K562 (cell line): ENCODE results near the gene SHF. TPM values are rescaled to one million over a fixed set of nuclear protein-coding genes. Genes with fewer than 3 reads are reported as not detected.

ENCODE experiments used
- ATAC-seq: fragments of 200-7000 bp; cut with Tn5 transposase; 3 replicates; pipeline ENCODE4 v1.9.1; 2020; ENCODE audit warnings: moderate library complexity
- BruUV-seq: library from RNA; stranded (reverse); fragments of 400-500 nt; replicated peaks from 2 replicates; lab custom pipeline; 2021; lab: Mats Ljungman, UMichigan
- CTCF ChIA-PET: fragments of 300-600 bp; formaldehyde crosslinking; extraction: SDS; loops from one replicate; lab custom pipeline; 2021; ENCODE audit warnings: low intra/inter-chr PET ratio; lab: Yijun Ruan, JAX
- POLR2A ChIA-PET: fragments of 300-600, 350-650 bp; sonication (Branson Sonifier 250); formaldehyde crosslinking; extraction: SDS; loops from one replicate; lab custom pipeline; 2021; ENCODE audit warnings: antibody characterized with exemption, inconsistent platforms; lab: Yijun Ruan, JAX
- DNase-seq, 4 experiments: peaks; one replicate each; pipeline versions ENCODE4 v3.0.0 to v3.0.0-alpha.2; 2011 to 2018; ENCODE audit warnings: low spot score in 3 of 4, mixed read lengths in 3 of 4; ENCODE audit errors: extremely low read depth in 1 of 4
- FAIRE-seq: peaks from 2 replicates; lab custom pipeline; 2011; peaks lifted over from hg19 to GRCh38; lab: Jason Lieb, UNC
- H2AFZ ChIP-seq: 2 replicates; pipeline ENCODE4 v1.6.0; 2011; ENCODE audit warnings: low read depth, low read length, control low read depth, inconsistent platforms
- H3K27ac ChIP-seq: fragments of 200-600 bp; 3 replicates; pipeline ENCODE4 v1.8.0; 2011; ENCODE audit warnings: low read depth, mild to moderate bottlenecking, control low read depth, inconsistent platforms, low read length, moderate library complexity, mixed read lengths; ENCODE audit errors: extremely low read depth
- H3K27me3 ChIP-seq, 2 experiments: fragments of 300-600 bp in 1 of 2; 2 replicates in 1 of 2; 3 replicates in 1 of 2; pipeline versions ENCODE4 v1.6.0 to v1.8.0; 2011; ENCODE audit warnings: inconsistent platforms in 2 of 2, low read length in 2 of 2, mild to moderate bottlenecking in 1 of 2, mixed read lengths in 1 of 2, moderate library complexity in 1 of 2; ENCODE audit not compliant: control insufficient read depth in 2 of 2, insufficient read depth in 2 of 2
- H3K36me3 ChIP-seq: fragments of 300-600 bp; 3 replicates; pipeline ENCODE4 v1.8.0; 2011; ENCODE audit warnings: mild to moderate bottlenecking, low read length, inconsistent platforms; ENCODE audit not compliant: control insufficient read depth, insufficient read depth
- H3K4me1 ChIP-seq, 2 experiments: fragments of 200-600 bp in 1 of 2; replicated peaks in 1 of 2; 2 replicates in 1 of 2; 3 replicates in 1 of 2; pipeline versions ENCODE4 v1.5.1 to v1.8.0; 2011; ENCODE audit warnings: inconsistent platforms in 2 of 2, low read length in 2 of 2, mild to moderate bottlenecking in 1 of 2, mixed read lengths in 1 of 2, moderate library complexity in 1 of 2; ENCODE audit not compliant: control insufficient read depth in 2 of 2, insufficient read depth in 2 of 2
- H3K4me2 ChIP-seq: 2 replicates; pipeline ENCODE4 v1.6.1; 2011; ENCODE audit warnings: low read length, control low read depth, inconsistent platforms, mixed read lengths; ENCODE audit not compliant: insufficient read depth
- H3K4me3 ChIP-seq: fragments of 200-600 bp; sonication (generic), shearing (Covaris generic); 2 replicates; pipeline ENCODE4 v1.5.1; 2016; ENCODE audit warnings: control low read depth, inconsistent platforms
- H3K79me2 ChIP-seq: fragments of 200-600 bp; 3 replicates; pipeline ENCODE4 v1.8.0; 2011; ENCODE audit warnings: low read length, inconsistent platforms; ENCODE audit not compliant: control insufficient read depth, insufficient read depth
- H3K9ac ChIP-seq, 2 experiments: 2 replicates each; pipeline versions ENCODE4 v1.6.0 to v1.6.1; 2011; ENCODE audit warnings: low read depth in 2 of 2, low read length in 2 of 2, control low read depth in 1 of 2, inconsistent platforms in 1 of 2, mild to moderate bottlenecking in 1 of 2, mixed read lengths in 1 of 2; ENCODE audit not compliant: insufficient read depth in 1 of 2
- H3K9me1 ChIP-seq: one replicate; pipeline ENCODE4 v1.6.0; 2011; ENCODE audit warnings: inconsistent platforms, mild to moderate bottlenecking, low read length, moderate library complexity; ENCODE audit not compliant: control insufficient read depth, insufficient read depth
- H3K9me3 ChIP-seq: replicated peaks from 2 replicates; pipeline ENCODE4 v1.5.1; 2011; ENCODE audit warnings: low read depth, low read length, inconsistent platforms; ENCODE audit not compliant: control insufficient read depth, insufficient read depth
- H4K20me1 ChIP-seq: replicated peaks from 2 replicates; pipeline ENCODE4 v1.6.1; 2011; ENCODE audit warnings: low read length, inconsistent platforms, mixed read lengths; ENCODE audit not compliant: control insufficient read depth, insufficient read depth
- CBX5 ChIP-seq: IDR thresholded peaks from 2 replicates; pipeline ENCODE4 v1.6.1; 2014; ENCODE audit warnings: low read depth, borderline replicate concordance
- GATA2 ChIP-seq: sonication (generic); formaldehyde crosslinking; IDR thresholded peaks from 2 replicates; pipeline ENCODE4 v1.4.0; 2020; ENCODE audit warnings: mild to moderate bottlenecking, missing genetic modification reagents
- PCBP2 ChIP-seq: fragments of 200-400 bp; formaldehyde crosslinking; IDR thresholded peaks from 2 replicates; pipeline ENCODE4 v1.6.1; 2018; ENCODE audit warnings: low read length, low read depth, mild to moderate bottlenecking, moderate library complexity; ENCODE audit not compliant: poor library complexity, severe bottlenecking
- POLR3A ChIP-seq: IDR thresholded peaks from 2 replicates; pipeline ENCODE4 v1.6.1; 2011; ENCODE audit warnings: borderline replicate concordance, mild to moderate bottlenecking, moderate library complexity; ENCODE audit not compliant: insufficient read length, insufficient read depth; ENCODE audit errors: extremely low read depth
- WGBS: fragments of 100-300 bp; shearing (Covaris generic); methylation state at CpG from one replicate; pipeline ENCODE4 v1.1.6; 2016; ENCODE audit warnings: low coverage, mixed read lengths; ENCODE audit not compliant: insufficient coverage; ENCODE audit errors: missing lambda C conversion rate; 5-methylcytosine and 5-hydroxymethylcytosine counted together
- in situ Hi-C: fragments of 300-500 bp; cut with MboI; formaldehyde crosslinking; loops from 4 replicates; pipeline ENCODE4 v1.15.0; 2018; ENCODE audit warnings: inconsistent platforms, mixed read lengths
- intact Hi-C: fragments of 100-400 bp; cut with micrococcal nuclease; formaldehyde crosslinking; loops from 2 replicates; pipeline ENCODE4 v1.14.2; 2022
- polyA plus RNA-seq, 8 experiments: library from polyadenylated mRNA; depleted of rRNA in 4 of 8; stranded (reverse) in 5 of 8; unstranded in 3 of 8; fragments of >200 nt; fragmentation: Nextera tagmentation in 2 of 8; fragmentation: Illumina TruSeq in 1 of 8; extraction: Ambion mirVana in 2 of 8; extraction: Trizol in 1 of 8; gene quantifications; 2 replicates each; pipeline versions ENCODE4 v1.2.1 to v1.2.3, GENCODE V29; 2011 to 2014; ENCODE audit warnings: inconsistent platforms in 1 of 8, missing spikeins in 1 of 8
- total RNA-seq, 7 experiments: library from RNA; depleted of rRNA in 6 of 7; stranded (reverse); fragments of >200 nt in 6 of 7; fragmentation: Illumina TruSeq in 2 of 7; extraction: Trizol in 2 of 7; gene quantifications; 2 replicates each; pipeline versions ENCODE4 v1.2.1 to v1.2.3, GENCODE V29; 2011 to 2021; ENCODE audit warnings: low replicate concordance in 1 of 7
- TF ChIP-seq, protein P1 (sequence below): fragments of 450-650 bp; IDR thresholded peaks from 2 replicates; pipeline ENCODE4 v1.6.1; 2017; ENCODE audit warnings: antibody characterized with exemption, mild to moderate bottlenecking
- TF ChIP-seq, protein P2 (sequence below): fragments of 450-650 bp; IDR thresholded peaks from 2 replicates; pipeline ENCODE4 v1.6.1; 2016; ENCODE audit warnings: low read depth, mild to moderate bottlenecking, moderate library complexity

SHF gene
- total and polyA plus RNA-seq, 9 of the 15 experiments (the other 6 are each of a cell fraction or from before 2014, with no cell fraction given), result 0.51 to 2.2 (median 0.85) TPM; not detected in 2

DNA sequence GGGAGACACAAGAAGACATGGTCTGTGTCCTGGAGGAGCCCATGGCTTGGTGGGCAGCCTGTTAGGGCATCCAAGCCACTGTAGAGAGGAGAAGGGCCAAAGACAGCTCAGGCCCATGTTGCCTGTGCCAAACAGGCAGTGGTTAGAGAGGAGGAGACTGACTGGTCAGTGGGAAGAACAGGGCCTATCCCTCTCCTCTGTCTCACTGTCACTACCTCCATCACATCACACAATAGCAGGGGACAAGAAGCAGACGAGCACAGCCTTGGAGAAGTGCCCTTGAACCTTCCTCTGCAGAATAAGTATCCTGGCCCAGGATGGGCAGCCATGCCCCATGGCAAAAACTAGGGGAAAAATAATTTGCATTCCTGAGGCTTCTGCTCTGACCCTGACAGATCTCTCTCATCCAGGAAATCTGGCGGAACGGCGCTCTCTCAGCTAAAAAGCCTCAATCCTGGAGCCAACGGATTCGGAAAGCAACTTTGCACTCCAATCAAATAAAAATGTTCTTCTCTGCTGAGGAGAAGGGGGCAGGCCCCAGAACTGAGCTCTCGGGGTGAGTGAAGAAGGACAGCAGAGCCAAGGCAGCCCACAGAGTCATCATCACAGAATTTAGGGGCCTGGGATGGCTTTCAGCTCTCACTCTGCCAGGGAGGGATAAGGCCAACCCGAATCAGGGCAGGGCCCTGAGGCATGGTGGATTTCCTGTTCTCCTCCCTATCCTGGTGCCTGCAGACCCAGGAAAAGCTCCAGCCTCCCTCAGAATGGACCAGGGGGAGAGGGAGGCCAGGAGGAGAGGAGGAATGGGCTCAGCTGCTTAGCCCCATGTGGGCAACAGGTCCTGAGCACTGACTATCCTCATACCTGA is 1.6 kb downstream of the SHF start:
- ATAC-seq (no peak), FAIRE-seq (no peak), DNase-seq (no peak)
- H3K4me3 ChIP-seq, result no peak overlapping the region
- ChIA-PET POLR2A (interaction anchor here (0.7 to 1.5 kb wide), 5 partner anchors 9 to 29 kb away, joined by 3 to 5 read pairs (median 3); no protein-coding TSS in a partner anchor), CTCF (no interaction called here)
- H3K27ac ChIP-seq, result no peak overlapping the region
- H3K79me2 ChIP-seq, result no peaks in the 10 kb centered on the region
- no peaks in the 10 kb centered on the region for H3K36me3 ChIP-seq
- H3K4me2 ChIP-seq, result no peak overlapping the region
- BruUV-seq, result no TSS peak
- no peak overlapping the region for H2AFZ ChIP-seq
- no peaks in the 10 kb centered on the region for H3K27me3 ChIP-seq
- no peak overlapping the region for H3K9ac ChIP-seq
- no peaks in the 10 kb centered on the region for H4K20me1 ChIP-seq
- in situ Hi-C loops, result loop anchor here (25.0 kb wide), 1 partner anchor 426 kb away; no protein-coding TSS in a partner anchor
- no peaks in the 10 kb centered on the region for H3K9me1 ChIP-seq
- intact Hi-C loops, result no loop called here
- TF ChIP-seq, protein P1, sequence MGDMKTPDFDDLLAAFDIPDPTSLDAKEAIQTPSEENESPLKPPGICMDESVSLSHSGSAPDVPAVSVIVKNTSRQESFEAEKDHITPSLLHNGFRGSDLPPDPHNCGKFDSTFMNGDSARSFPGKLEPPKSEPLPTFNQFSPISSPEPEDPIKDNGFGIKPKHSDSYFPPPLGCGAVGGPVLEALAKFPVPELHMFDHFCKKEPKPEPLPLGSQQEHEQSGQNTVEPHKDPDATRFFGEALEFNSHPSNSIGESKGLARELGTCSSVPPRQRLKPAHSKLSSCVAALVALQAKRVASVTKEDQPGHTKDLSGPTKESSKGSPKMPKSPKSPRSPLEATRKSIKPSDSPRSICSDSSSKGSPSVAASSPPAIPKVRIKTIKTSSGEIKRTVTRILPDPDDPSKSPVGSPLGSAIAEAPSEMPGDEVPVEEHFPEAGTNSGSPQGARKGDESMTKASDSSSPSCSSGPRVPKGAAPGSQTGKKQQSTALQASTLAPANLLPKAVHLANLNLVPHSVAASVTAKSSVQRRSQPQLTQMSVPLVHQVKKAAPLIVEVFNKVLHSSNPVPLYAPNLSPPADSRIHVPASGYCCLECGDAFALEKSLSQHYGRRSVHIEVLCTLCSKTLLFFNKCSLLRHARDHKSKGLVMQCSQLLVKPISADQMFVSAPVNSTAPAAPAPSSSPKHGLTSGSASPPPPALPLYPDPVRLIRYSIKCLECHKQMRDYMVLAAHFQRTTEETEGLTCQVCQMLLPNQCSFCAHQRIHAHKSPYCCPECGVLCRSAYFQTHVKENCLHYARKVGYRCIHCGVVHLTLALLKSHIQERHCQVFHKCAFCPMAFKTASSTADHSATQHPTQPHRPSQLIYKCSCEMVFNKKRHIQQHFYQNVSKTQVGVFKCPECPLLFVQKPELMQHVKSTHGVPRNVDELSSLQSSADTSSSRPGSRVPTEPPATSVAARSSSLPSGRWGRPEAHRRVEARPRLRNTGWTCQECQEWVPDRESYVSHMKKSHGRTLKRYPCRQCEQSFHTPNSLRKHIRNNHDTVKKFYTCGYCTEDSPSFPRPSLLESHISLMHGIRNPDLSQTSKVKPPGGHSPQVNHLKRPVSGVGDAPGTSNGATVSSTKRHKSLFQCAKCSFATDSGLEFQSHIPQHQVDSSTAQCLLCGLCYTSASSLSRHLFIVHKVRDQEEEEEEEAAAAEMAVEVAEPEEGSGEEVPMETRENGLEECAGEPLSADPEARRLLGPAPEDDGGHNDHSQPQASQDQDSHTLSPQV, result no peak
- TF ChIP-seq CBX5, result no peak
- TF ChIP-seq, protein P2, sequence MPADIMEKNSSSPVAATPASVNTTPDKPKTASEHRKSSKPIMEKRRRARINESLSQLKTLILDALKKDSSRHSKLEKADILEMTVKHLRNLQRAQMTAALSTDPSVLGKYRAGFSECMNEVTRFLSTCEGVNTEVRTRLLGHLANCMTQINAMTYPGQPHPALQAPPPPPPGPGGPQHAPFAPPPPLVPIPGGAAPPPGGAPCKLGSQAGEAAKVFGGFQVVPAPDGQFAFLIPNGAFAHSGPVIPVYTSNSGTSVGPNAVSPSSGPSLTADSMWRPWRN, result no peak
- no peak for TF ChIP-seq GATA2 (CRISPR knock-in tag)
- TF ChIP-seq POLR3A, result no peak
- TF ChIP-seq PCBP2, result no peak
- 68% methylated on average over 8 of the region's 8 CpGs for WGBS
- no peaks in the 10 kb centered on the region for H3K9me3 ChIP-seq
- H3K4me1 ChIP-seq, result peaks cover 9 to 18% of the 10 kb centered on the region in 2 experiments; a peak in 3 of 5 replicates
